ENCODE data around the gene TOMT. TPM values are rescaled to one million over a fixed set of nuclear protein-coding genes. Genes with fewer than 3 reads are reported as not detected.
"Not testable (repeated sequence)": the region's sequence is repeated elsewhere in the genome, so short reads cannot be mapped to it uniquely, and the experiment has no call there.

Gene TOMT
- total RNA-seq, 4 donors from 2014 or later, result not detected

DNA sequence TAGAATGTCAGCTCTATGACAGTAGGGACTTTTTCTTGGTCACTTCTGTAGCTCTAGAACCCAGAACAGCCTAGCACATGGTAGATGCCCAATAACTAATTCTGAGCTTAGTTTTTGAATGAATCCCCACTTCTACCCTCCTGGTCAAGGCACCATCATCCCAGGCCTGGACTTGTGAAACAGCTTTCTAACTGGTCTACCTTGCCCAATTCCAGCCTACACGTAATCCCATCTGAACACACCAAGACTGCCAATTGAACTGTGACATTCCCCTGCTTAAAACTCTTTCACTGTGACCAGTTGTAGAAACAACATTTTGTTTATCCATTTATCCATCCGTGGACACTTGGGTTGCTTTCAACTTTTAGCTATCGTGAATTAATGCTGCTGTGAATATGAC is 23.7 kb downstream of the TOMT start:
- no peak for ATAC-seq
- Histone ChIP-seq H3K4me1 (no peaks in the 10 kb centered on the region), H3K36me3 (no peaks in the 10 kb centered on the region), H3K4me3 (no peak overlapping the region), H3K27me3 (no peaks in the 10 kb centered on the region), H3K27ac (no peak overlapping the region), H3K9me3 (no peaks in the 10 kb centered on the region)
- TF ChIP-seq EP300 (IDR thresholded peaks at IDR 0.05) (no peak), POLR2A (IDR thresholded peaks at IDR 0.05) (no peak), POLR2AphosphoS5 (IDR thresholded peaks at IDR 0.05) (no peak)
- TF ChIP-seq, protein P1, sequence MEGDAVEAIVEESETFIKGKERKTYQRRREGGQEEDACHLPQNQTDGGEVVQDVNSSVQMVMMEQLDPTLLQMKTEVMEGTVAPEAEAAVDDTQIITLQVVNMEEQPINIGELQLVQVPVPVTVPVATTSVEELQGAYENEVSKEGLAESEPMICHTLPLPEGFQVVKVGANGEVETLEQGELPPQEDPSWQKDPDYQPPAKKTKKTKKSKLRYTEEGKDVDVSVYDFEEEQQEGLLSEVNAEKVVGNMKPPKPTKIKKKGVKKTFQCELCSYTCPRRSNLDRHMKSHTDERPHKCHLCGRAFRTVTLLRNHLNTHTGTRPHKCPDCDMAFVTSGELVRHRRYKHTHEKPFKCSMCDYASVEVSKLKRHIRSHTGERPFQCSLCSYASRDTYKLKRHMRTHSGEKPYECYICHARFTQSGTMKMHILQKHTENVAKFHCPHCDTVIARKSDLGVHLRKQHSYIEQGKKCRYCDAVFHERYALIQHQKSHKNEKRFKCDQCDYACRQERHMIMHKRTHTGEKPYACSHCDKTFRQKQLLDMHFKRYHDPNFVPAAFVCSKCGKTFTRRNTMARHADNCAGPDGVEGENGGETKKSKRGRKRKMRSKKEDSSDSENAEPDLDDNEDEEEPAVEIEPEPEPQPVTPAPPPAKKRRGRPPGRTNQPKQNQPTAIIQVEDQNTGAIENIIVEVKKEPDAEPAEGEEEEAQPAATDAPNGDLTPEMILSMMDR (IDR thresholded peaks at IDR 0.05), result no peak
- 84 to 89% methylated on average over 3 of the region's 3 CpGs for WGBS, 2 donors (ENCODE audit: low coverage in 1 of 2)

DNA sequence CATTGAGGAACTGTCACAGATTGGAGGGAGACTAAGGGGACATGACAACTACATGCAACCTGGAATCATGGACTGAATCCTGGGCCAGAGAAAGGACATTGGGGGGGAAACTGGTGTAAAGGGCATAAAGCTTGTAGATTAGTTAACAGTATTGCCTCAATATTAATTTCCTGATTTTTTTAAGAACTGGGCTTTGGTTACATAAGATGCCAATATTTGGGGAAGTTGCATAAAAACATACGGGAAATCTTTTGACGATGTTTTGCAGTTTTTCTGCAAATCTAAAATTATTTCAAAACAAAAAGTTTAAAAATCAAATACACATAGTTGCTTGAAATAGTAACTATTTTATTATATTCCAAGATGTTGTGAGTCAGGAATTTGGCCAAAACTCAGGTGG is 26.9 kb downstream of the TOMT start:
- H3K27me3 ChIP-seq, result peaks cover 12% of the 10 kb centered on the region
- H3K4me1 ChIP-seq, result no peaks in the 10 kb centered on the region
- 83 to 91% methylated on average over 2 of the region's 2 CpGs for WGBS, 2 donors (ENCODE audit: low coverage in 1 of 2)
- no peak for TF ChIP-seq POLR2A (IDR thresholded peaks at IDR 0.05)
- no peak for TF ChIP-seq EP300 (IDR thresholded peaks at IDR 0.05)
- TF ChIP-seq POLR2AphosphoS5 (IDR thresholded peaks at IDR 0.05), result no peak
- TF ChIP-seq, protein P1 (IDR thresholded peaks at IDR 0.05), result no peak
- no peaks in the 10 kb centered on the region for H3K36me3 ChIP-seq
- H3K27ac ChIP-seq, result no peak overlapping the region
- no peak overlapping the region for H3K4me3 ChIP-seq
- no peaks in the 10 kb centered on the region for H3K9me3 ChIP-seq
- ATAC-seq, result no peak

DNA sequence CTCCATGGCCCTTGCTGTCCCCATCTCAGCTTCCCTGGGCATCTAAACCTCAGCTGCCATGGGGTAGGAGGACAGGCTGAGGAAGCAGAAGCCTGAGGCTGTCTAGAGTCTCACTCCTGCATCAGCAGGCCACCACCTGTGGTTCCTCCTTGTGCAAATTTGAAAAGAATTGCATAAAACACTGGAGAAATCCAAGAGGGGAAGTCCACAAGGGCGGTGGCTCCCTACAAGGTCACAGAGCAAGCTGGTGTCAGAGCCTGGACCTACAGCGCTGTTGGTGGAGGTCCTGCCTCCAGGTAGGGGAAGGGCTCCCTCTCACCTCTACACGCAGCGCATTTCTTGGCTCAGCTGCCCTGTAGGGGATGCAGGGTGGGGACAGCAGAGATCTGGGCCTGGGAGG is 29.7 kb downstream of the TOMT start, which contains the start of gene FOLR3:
Gene FOLR3, plus strand, starts transcription at position 253 of the 400 bp plus-strand sequence. CDS start 228 bp downstream, outside the sequence.
- 100% methylated on average over 2 of the region's 4 CpGs; no CpG with 5 or more reads in 1 of the 2 donors for WGBS, 2 donors (ENCODE audit: low coverage in 1 of 2)
- peaks cover 12% of the 10 kb centered on the region for H3K27me3 ChIP-seq
- H3K27ac ChIP-seq, H3K9me3 ChIP-seq, H3K4me3 ChIP-seq, H3K4me1 ChIP-seq, H3K36me3 ChIP-seq: not testable (repeated sequence)
- ATAC-seq, result peak; percentile 43

DNA sequence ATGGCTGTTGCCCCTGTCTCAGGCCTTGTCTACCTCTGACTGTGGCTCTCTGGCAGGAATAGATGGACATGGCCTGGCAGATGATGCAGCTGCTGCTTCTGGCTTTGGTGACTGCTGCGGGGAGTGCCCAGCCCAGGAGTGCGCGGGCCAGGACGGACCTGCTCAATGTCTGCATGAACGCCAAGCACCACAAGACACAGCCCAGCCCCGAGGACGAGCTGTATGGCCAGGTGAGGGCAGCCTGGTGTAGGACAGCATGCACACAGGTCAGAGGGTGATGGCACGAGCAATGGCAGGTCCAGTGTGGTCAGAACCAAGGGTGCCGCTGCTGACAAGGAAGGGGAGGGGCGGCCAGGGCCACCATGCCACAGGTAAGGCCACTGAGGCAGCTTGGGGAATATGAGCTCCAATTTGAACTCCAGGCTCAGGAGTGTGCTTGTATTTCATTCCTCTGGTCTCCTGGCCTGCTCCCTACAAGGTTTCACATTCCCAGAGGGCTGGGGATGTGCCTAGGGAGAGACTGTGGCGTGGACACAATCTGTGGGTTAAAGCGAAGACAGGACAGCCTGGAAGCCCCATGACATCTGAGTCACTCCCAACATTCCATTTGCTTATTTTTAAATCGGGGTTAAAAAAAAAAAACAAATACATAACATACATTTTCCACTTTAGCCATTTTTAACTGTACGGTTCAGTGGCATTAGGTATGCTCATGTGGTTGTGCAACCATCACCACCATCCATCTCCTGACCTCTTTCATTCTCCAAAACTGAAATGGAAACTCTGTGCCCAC is 30.4 kb downstream of the TOMT start:
- TF ChIP-seq EP300 (IDR thresholded peaks at IDR 0.05), result no peak
- no peak for TF ChIP-seq POLR2A (IDR thresholded peaks at IDR 0.05)
- TF ChIP-seq, protein P1 (IDR thresholded peaks at IDR 0.05), result no peak
- TF ChIP-seq POLR2AphosphoS5 (IDR thresholded peaks at IDR 0.05), result no peak
- ATAC-seq, result no peak
- Histone ChIP-seq H3K27ac (no peak overlapping the region), H3K27me3 (peaks cover 12% of the 10 kb centered on the region), H3K4me1 (no peaks in the 10 kb centered on the region), H3K4me3 (no peak overlapping the region), H3K36me3 (no peaks in the 10 kb centered on the region), H3K9me3 (no peaks in the 10 kb centered on the region)
- WGBS, 2 donors (ENCODE audit: low coverage in 1 of 2), result 90% methylated on average over 2 to 4 of the region's 14 CpGs

DNA sequence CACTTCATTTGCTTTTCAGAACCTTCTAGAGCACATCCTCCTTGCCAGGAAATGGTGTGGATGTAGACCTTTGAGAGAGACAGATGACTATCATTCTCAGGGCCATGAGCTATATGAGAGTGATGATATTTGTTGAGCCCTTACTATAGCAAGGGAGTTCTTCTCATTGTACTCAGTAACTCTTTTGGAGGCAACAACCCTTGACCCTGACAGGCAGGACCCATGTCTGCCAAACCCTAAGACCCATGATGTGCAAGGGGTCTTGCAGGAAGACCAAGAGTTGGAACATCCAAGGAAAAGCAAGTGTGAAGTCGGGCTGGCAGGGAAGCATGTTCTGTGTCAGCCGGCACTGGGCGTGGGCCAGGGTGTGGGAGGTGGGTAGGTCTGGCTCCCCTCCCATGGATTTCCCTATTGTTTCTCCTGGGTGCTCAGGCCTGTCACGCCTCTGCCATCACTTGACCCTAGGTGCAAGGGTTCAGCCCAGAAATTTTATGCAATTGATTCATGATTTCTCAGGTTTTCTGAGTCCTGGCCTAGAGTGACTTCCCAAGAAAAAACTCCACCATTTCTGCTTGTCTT is 31.0 kb downstream of the TOMT start:
- TF ChIP-seq POLR2AphosphoS5 (IDR thresholded peaks at IDR 0.05) (no peak), EP300 (IDR thresholded peaks at IDR 0.05) (no peak), POLR2A (IDR thresholded peaks at IDR 0.05) (no peak)
- TF ChIP-seq, protein P1 (IDR thresholded peaks at IDR 0.05), result no peak
- peaks cover 0 to 4% (median 0%) of the 10 kb centered on the region in 3 donors for H3K4me1 ChIP-seq
- H3K27ac ChIP-seq, result no peak overlapping the region
- no peaks in the 10 kb centered on the region for H3K36me3 ChIP-seq
- WGBS, 2 donors (ENCODE audit: low coverage in 1 of 2), result 92% methylated on average over 2 of the region's 4 CpGs; no CpG with 5 or more reads in 1 of the 2 donors
- no peaks in the 10 kb centered on the region for H3K9me3 ChIP-seq
- ATAC-seq, result no peak
- no peak overlapping the region for H3K4me3 ChIP-seq
- H3K27me3 ChIP-seq, result peaks cover 12% of the 10 kb centered on the region
